Natural killer cell (primary cell): ENCODE measurements around the gene PIPOX. TPM values are rescaled to one million over a fixed set of nuclear protein-coding genes. Genes with fewer than 3 reads are reported as not detected.

Source experiments
- ATAC-seq, 3 donors: fragments of 150-1000 bp in 2 of 3; fragments of 200-7000 bp in 1 of 3; cut with Tn5 transposase; 1 replicate in 1 of 3; 2 replicates in 2 of 3; pipeline ENCODE4 v1.10.0; 2021; ENCODE audit warnings: mild to moderate bottlenecking in 2 of 3, moderate library complexity in 2 of 3
- DNase-seq, 2 donors: peaks; one replicate each; pipeline versions ENCODE4 v3.0.0 to v3.0.0-alpha.2; 2013 to 2021; ENCODE audit warnings: mixed read lengths in 1 of 2
- H3K27ac ChIP-seq: one replicate; pipeline ENCODE4 v1.5.1; 2013; ENCODE audit warnings: mild to moderate bottlenecking, low read length
- H3K27me3 ChIP-seq: one replicate; pipeline ENCODE4 v1.6.1; 2013; ENCODE audit warnings: low read length; ENCODE audit not compliant: control insufficient read depth, insufficient read depth
- H3K36me3 ChIP-seq: one replicate; pipeline ENCODE4 v1.6.1; 2013; ENCODE audit warnings: low read length; ENCODE audit not compliant: control insufficient read depth, insufficient read depth
- H3K4me1 ChIP-seq: one replicate; pipeline ENCODE4 v1.6.1; 2013; ENCODE audit warnings: low read length; ENCODE audit not compliant: control insufficient read depth, insufficient read depth
- H3K4me3 ChIP-seq: one replicate; pipeline ENCODE4 v1.5.1; 2013; ENCODE audit warnings: low read length
- H3K9me3 ChIP-seq: one replicate; pipeline ENCODE4 v1.6.1; 2013; ENCODE audit warnings: low read length; ENCODE audit not compliant: control insufficient read depth, insufficient read depth
- H3K27ac Mint-ChIP-seq, 2 donors: one replicate each; pipeline ENCODE4 v1.8.0; 2022; ENCODE audit warnings: mild to moderate bottlenecking in 2 of 2, mixed read lengths in 2 of 2, moderate library complexity in 1 of 2
- H3K27me3 Mint-ChIP-seq, 2 donors: one replicate each; pipeline ENCODE4 v1.8.0; 2022; ENCODE audit warnings: low read depth in 2 of 2, mixed read lengths in 2 of 2
- H3K36me3 Mint-ChIP-seq: one replicate; pipeline ENCODE4 v1.8.0; 2022; ENCODE audit warnings: mixed read lengths
- H3K4me1 Mint-ChIP-seq, 2 donors: one replicate each; pipeline ENCODE4 v1.8.0; 2022; ENCODE audit warnings: mixed read lengths in 2 of 2
- H3K4me3 Mint-ChIP-seq: one replicate; pipeline ENCODE4 v1.8.0; 2022; ENCODE audit warnings: mild to moderate bottlenecking, moderate library complexity, mixed read lengths
- H3K9me3 Mint-ChIP-seq, 2 donors: one replicate each; pipeline ENCODE4 v1.8.0; 2022; ENCODE audit warnings: mixed read lengths in 2 of 2
- WGBS: methylation state at CpG from one replicate; pipeline ENCODE4 v1.1.7; 2013; ENCODE audit warnings: missing lambda C conversion rate; ENCODE audit not compliant: insufficient coverage; 5-methylcytosine and 5-hydroxymethylcytosine counted together
- intact Hi-C: fragments of 100-400 bp; cut with micrococcal nuclease; formaldehyde crosslinking; loops from one replicate; pipeline ENCODE4 v1.14.2; 2022
- total RNA-seq, 4 donors: library from RNA; stranded (reverse); fragments of 120-200 nt in 1 of 4; gene quantifications; one replicate each; pipeline versions ENCODE4 v1.2.3 to v1.2.4, GENCODE V29; 2013 to 2022
- TF ChIP-seq, protein P1 (sequence below): fragments of 200-600 bp; IDR thresholded peaks from one replicate; pipeline ENCODE4 v1.8.0; 2022; ENCODE audit warnings: antibody characterized with exemption

Gene PIPOX
- total RNA-seq, 3 donors from 2014 or later (not counting 1 experiment from before 2014, with no cell fraction given) = 3.0 to 5.8 (median 3.4) TPM

DNA sequence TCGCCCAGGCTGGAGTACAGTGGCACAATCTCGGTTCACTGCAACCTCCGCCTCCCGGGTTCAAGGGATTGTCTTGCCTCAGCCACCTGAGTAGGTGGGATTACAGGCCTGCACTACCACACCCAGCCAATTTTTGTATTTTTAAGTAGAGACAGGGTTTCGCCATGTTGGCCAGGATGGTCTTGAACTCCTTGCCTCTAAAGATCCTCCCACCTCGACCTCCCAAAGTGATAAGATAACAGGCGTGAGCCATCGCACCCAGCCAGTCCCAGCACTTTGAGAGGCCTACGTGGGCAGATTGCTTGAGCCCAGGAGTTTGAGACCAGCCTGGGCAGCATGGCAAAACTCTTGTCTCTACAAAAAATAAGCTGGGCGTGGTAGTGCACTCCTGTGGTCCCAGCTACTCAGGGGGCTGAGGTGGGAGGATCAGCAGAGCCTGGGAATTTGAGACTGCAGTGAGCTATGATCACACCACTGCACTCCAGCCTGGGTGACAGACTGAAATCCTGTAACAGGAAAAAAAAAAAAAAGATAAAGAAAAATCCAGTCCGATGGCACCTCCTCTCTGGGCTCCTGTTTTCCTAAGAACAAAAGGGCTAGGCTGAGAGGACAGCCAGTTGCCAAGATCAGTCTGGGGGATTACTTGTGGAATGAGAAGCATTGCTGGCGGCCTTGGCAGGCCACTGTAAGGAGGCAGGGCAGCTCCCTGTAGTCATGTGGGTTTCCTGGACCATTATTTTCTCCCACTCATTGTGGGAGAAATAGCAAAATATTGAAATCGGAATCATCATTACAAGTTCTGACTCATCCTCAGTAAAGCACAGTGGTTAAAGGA is 3.0 kb upstream of the PIPOX start:
- Mint-ChIP-seq H3K27me3 (peaks cover 5 to 7% of the 10 kb centered on the region in 2 donors), H3K36me3 (no peaks in the 10 kb centered on the region), H3K9me3 (peaks cover 0 to 3% of the 10 kb centered on the region in 2 donors), H3K4me3 (no peak overlapping the region), H3K4me1 (peaks cover 5 to 12% of the 10 kb centered on the region in 2 donors), H3K27ac (no peak overlapping the region)
- 90% methylated on average over 13 of the region's 13 CpGs for WGBS
- intact Hi-C loops = no loop called here
- H3K27ac ChIP-seq = no peak overlapping the region
- H3K36me3 ChIP-seq = no peaks in the 10 kb centered on the region
- H3K27me3 ChIP-seq = no peaks in the 10 kb centered on the region
- H3K9me3 ChIP-seq = no peaks in the 10 kb centered on the region
- H3K4me3 ChIP-seq = no peak overlapping the region
- TF ChIP-seq, protein P1, sequence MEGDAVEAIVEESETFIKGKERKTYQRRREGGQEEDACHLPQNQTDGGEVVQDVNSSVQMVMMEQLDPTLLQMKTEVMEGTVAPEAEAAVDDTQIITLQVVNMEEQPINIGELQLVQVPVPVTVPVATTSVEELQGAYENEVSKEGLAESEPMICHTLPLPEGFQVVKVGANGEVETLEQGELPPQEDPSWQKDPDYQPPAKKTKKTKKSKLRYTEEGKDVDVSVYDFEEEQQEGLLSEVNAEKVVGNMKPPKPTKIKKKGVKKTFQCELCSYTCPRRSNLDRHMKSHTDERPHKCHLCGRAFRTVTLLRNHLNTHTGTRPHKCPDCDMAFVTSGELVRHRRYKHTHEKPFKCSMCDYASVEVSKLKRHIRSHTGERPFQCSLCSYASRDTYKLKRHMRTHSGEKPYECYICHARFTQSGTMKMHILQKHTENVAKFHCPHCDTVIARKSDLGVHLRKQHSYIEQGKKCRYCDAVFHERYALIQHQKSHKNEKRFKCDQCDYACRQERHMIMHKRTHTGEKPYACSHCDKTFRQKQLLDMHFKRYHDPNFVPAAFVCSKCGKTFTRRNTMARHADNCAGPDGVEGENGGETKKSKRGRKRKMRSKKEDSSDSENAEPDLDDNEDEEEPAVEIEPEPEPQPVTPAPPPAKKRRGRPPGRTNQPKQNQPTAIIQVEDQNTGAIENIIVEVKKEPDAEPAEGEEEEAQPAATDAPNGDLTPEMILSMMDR = no peak
- H3K4me1 ChIP-seq = peaks cover 10% of the 10 kb centered on the region
- DNase-seq = no peak
- no peak for ATAC-seq

DNA sequence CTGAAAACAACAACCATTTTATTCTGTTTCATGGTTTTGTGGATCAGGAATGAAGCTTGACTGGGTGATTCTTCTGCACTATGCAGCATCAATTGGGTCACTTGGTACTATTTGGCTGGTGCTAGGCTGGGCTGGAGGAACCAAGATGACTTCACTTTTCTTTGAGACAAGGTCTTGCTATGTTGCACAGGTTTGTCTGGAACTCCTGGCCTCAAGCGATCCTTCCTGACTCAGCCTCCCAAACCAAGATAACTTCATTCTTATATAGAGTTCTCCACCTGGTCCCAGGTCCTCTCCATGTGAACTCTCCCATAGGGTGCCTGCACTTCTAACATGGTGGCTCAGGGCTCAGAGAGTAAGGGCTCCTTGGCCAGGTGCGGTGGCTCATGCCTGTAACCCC is 1.9 kb upstream of the PIPOX start:
- WGBS = 93% methylated on average over 2 of the region's 2 CpGs
- Histone ChIP-seq H3K4me1 (peaks cover 10% of the 10 kb centered on the region), H3K27me3 (no peaks in the 10 kb centered on the region), H3K9me3 (no peaks in the 10 kb centered on the region), H3K4me3 (no peak overlapping the region), H3K27ac (no peak overlapping the region), H3K36me3 (no peaks in the 10 kb centered on the region)
- intact Hi-C loops = no loop called here
- no peaks in the 10 kb centered on the region for H3K9me3 Mint-ChIP-seq
- no peaks in the 10 kb centered on the region for H3K36me3 Mint-ChIP-seq
- no peak overlapping the region for H3K4me3 Mint-ChIP-seq
- peaks cover 0 to 2% of the 10 kb centered on the region in 2 donors for H3K27me3 Mint-ChIP-seq
- no peak for DNase-seq
- peaks cover 5 to 12% of the 10 kb centered on the region in 2 donors for H3K4me1 Mint-ChIP-seq
- TF ChIP-seq, protein P1 = no peak
- no peak overlapping the region for H3K27ac Mint-ChIP-seq
- no peak for ATAC-seq

DNA sequence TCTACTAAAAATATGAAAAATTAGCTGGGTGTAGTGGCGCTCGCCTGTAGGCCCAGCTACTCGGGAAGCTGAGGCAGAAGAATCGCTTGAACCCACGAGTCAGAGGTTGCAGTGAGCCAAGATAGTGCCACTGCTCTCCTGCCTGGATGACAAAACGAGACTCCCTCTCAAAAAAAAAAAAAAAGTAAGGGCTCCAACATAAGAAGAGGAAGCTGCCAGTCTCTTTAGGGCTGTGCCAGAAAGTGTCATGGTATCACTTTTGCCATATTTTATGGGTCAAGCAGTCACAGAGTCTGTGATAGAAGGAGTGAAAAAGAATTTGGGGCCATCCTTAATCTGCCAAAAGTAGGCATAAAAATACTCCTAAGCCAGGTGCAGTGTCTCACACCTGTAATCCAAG is 1.4 kb upstream of the PIPOX start:
- no peaks in the 10 kb centered on the region for H3K27me3 Mint-ChIP-seq
- no peak overlapping the region for H3K27ac ChIP-seq
- WGBS = 87% methylated on average over 6 of the region's 6 CpGs
- DNase-seq (no peak), ATAC-seq (no peak)
- H3K4me1 ChIP-seq = peaks cover 10% of the 10 kb centered on the region
- H3K4me1 Mint-ChIP-seq = peaks cover 8 to 12% of the 10 kb centered on the region in 2 donors
- TF ChIP-seq, protein P1 = no peak
- no peak overlapping the region for H3K27ac Mint-ChIP-seq
- H3K27me3 ChIP-seq = no peaks in the 10 kb centered on the region
- no peaks in the 10 kb centered on the region for H3K9me3 ChIP-seq
- intact Hi-C loops = no loop called here
- H3K4me3 Mint-ChIP-seq = no peak overlapping the region
- H3K36me3 ChIP-seq = no peaks in the 10 kb centered on the region
- H3K9me3 Mint-ChIP-seq = no peaks in the 10 kb centered on the region
- H3K4me3 ChIP-seq = no peak overlapping the region
- H3K36me3 Mint-ChIP-seq = no peaks in the 10 kb centered on the region
